GM21515 (cell line): ENCODE results near the gene MYO7A.

ENCODE experiments used
- ATAC-seq: cut with Tn5 transposase; IDR thresholded peaks from one replicate; pipeline ENCODE4 v1.9.1; 2021; ENCODE audit not compliant: unreplicated experiment

The MYO7A gene

DNA sequence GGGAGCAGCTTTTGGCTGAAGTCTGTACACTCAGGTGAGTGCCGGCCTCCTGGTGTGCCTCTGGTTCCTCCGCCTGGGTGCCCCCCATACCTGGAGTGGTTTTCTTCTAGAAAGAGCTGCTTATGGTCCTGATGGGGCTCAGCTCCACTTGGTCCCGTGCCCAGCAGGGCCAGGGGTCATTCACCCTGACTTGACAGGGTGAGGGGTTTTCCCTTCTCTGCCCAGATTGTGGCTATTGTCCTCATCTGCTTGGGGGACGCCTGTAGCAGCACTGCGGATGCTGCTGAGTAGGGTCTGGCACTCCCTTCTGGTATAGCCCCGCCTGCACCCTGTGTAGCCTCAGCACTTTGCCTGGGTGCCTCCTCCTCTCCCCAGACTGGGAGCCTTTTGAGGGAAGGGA, 17.2 kb upstream of the MYO7A start:
- no peak for ATAC-seq

DNA sequence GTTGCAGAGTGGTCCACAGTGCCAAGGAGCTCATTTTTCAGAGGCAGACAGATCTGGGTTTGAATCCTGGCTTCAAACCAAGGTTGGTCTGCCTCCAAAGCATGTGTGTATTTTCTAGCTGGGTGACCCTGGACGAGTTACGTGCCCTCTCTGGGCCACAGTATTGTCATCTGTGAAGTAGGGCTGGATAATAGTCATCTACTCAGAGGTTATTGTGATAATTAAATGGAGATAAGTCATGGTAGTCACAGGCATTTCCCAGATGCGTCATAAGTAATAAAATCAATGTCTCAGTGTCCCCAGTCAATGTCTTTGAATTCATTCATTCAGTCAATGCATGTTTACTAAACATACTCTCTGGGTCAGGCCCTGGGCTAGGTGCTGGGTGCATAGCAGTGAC, 16.8 kb upstream of the MYO7A start:
- ATAC-seq: no peak

DNA sequence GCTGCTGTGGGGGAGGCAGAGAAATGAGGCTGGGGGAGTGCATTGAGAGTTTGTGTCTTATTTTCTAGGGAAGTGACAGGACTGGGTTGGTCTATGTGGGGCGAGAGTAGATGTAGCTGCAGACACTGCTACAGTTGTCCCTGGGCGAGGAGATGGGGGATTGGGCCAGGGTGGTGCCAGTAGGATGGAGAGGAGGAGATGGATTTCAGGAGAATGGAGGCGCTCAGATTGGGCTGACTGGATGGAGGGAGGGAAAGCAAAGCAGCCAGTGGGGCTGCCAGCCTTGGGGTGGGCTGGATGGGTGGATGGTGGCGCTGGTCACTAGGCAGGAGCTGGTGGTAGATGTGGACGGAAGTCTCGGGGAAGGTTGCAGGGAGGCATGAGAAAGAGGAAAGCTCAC, 16.1 kb upstream of the MYO7A start:
- ATAC-seq: no peak

DNA sequence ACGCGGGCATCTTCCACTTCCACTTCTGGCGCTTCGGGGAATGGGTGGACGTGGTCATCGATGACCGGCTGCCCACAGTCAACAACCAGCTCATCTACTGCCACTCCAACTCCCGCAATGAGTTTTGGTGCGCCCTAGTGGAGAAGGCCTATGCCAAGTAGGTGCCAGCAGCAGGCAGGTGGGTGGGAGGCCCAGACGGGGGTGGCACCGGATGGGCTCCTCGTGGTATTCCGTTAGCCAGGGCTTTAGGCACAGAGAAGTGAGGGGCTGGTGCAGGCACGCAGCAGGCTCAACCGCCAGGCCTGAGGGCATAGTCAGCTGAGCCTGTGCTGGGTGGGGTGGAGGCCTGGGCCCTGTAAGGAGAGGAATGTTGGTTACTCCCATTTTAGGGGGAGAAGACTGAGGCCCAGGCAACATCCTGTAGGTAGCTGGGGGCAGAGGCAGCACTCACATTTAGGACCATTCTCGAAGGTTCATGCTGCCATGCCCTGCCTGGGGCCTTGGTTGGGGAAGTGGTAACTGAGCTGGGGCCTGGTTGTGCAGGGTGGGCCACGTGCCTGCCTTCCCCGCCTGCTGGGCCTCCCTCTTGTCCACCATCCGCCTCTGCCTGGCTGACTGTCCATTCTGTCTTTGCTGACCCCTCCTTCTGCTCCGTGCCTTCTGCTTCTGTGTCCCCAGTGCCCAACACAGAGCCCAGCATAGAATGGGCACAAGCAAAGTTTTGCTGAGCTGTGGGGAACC, 15.2 kb upstream of the MYO7A start:
- no peak for ATAC-seq

DNA sequence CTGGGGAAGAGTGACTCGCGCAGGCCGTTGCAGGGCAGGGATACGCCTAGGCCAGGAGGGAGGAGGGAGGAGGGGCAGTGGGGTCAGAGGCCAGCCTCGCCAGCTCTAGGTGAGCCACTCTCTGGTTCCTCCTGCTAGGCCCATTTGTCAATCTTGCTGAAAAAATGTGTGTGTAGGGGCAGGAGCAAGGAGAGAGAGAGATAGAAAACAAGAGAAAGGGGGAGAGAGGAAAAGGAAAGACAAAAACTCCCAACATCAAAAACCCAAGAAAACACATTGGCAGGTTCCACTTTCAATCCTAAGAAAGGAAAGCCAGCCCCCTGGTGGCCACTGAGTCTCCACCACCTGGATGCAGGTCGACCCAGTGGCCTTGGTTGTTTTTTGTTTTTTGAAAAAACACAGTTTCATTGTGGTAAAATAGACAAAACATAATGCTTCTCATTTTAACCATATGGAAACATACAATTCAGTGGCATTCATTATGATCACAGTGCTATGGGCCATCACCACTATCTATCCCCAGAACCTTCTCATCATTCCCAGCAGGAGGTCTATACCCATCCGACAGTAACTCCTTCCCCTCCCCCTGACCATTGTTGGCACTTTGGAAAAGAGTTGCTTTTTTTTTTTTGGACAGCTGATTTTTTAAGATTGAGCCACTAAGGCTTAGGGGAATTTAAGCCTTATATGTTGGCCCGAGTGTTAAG, 14.5 kb upstream of the MYO7A start:
- ATAC-seq: no peak

DNA sequence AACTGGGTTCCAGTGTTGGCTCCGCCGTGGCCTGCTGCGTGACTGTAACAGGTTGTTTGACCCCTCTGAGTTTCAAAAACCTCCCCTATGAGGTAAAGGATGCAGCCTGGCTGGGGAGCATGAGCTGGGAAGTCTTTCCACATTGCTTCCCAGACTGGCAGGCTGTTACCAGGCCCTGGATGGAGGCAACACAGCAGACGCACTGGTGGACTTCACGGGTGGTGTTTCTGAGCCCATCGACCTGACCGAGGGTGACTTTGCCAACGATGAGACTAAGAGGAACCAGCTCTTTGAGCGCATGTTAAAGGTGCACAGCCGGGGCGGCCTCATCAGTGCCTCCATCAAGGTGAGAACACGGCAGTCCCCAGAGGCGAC, 14.0 kb upstream of the MYO7A start:
- ATAC-seq: no peak

DNA sequence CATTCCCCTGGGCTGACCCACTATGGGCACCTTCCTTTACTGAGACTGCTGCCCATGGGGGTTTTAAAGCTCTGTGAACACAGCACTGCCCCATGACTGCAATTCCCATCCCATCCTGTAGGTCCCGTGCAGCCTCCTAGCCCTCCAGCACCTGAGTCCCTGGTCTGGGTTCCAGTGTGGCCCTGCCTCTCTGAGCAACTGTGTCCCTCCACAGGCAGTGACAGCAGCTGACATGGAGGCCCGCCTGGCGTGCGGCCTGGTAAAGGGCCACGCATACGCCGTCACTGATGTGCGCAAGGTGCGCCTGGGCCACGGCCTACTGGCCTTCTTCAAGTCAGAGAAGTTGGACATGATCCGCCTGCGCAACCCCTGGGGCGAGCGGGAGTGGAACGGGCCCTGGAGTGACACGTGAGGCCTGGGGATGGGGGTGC, 12.8 kb upstream of the MYO7A start:
- no peak for ATAC-seq

DNA sequence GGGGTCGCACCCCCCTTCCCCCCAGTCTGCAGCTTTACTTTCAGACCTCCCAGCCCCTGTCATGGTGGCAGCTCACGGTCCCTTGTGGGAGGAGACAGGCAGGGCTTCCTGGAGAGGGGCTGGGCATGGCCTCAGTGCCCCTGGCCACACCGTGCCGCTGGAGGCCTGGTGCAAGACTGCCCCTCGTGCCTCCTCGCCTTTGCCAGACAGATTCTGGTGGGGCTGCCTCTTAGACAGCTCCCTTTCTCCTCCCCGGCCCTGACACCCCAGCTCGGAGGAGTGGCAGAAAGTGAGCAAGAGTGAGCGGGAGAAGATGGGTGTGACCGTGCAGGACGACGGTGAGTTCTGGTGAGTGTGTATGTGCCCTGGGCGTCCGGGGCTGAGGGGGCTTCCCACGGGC, 12.1 kb upstream of the MYO7A start:
- no peak for ATAC-seq

DNA sequence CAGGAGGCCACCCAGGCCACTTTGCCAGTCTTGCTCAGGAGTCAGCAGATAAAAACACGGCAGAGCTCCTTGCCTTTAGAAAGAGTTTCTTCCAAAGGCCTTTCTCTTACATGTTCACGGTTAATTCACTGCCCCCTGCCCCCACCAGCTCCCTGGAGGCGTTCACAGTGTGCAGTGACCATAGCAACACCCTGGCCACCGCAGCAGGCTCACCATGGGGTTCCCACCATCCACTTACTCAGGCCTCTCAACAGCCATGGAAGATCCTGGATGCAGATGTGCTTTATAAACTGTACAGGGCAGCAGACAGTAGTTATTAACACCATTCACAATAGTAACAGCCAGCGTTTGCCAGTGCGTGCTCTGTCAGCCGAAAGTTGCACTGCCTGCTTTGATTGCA, 10.6 kb upstream of the MYO7A start:
- no peak for ATAC-seq

DNA sequence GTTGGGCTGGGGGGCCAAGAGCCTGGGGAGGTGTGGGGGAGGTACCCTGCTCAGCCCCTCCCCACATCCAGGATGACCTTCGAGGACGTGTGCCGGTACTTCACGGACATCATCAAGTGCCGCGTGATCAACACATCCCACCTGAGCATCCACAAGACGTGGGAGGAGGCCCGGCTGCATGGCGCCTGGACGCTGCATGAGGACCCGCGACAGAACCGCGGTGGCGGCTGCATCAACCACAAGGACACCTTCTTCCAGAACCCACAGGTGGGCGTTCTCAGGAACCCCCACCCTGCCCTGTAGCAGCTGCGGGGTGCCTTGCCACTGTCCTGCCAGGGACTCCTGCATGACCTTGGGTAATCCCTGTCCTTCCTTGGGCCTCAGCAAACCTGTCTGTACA, 10.0 kb upstream of the MYO7A start:
- no peak for ATAC-seq

DNA sequence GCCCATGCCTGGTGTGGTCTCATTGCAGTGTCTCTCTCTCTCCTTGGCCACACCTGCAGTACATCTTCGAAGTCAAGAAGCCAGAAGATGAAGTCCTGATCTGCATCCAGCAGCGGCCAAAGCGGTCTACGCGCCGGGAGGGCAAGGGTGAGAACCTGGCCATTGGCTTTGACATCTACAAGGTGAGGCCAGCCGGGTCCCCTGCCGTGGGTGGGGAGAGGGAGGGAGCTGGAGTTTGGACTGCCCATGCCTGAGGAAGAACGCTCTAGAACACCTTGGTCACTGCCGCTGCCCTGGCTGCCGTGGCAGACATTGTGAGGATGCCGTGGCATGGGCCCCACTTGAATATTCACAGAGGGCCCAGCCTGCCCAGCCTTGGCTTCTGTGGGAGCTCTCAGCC, 9.1 kb upstream of the MYO7A start:
- no peak for ATAC-seq

DNA sequence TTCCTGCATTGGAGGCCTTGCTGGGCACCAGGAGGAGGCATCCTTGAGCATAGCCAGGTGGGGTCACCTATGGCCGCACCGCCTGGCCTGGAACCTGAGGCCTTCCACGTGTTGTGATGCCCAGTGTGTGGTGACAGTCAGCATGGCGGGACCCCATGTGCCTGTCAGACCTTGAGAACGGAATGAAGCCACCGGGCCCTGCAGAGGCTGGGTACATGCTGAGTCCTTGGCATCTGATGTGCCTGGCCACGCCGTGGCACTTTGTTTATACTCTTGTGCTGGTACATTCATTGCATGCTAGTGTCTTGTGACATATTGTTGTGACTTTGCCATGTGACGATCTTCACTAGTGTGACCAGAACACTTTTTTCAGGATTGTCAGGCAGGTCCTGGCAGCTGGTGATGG, 8.5 kb upstream of the MYO7A start:
- ATAC-seq: no peak

DNA sequence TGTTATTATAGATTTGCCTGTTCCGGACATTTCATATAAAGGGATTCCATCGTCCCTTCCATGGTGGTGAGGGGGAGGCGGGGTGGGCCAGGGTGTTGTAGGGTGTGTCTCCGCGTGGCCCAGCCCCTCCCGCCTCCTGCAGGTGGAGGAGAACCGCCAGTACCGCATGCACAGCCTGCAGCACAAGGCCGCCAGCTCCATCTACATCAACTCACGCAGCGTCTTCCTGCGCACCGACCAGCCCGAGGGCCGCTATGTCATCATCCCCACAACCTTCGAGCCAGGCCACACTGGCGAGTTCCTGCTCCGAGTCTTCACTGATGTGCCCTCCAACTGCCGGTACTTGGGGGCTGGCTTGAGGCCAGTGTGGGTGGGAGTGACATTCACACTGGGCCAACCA, 7.5 kb upstream of the MYO7A start:
- ATAC-seq: no peak

DNA sequence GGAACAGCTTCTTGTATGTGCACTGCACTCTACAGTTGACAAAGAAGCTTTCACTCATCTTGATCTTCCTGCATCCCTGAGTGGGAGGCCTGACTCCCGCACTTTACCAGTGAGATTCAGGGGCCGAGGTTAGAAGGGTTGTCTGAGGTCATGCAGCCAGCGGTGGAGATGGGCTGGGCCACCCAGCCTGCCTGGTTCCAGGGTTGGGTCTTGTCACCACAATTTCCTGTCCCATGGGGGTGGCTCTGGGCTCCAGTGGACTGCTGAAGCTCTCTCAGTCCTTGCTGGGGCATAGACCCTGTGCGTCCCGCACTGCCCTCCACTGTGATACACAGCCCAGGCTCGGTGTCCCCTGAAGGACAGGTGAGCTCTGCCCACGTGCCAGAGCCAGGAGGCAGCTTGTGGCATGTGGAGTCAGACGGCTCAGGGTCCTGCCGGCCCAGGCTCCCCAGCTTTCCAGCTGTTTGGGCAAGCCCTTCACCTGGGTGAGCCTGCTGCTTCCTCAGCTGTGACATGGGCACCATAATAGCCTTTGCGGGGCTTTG, 6.9 kb upstream of the MYO7A start:
- ATAC-seq: no peak

DNA sequence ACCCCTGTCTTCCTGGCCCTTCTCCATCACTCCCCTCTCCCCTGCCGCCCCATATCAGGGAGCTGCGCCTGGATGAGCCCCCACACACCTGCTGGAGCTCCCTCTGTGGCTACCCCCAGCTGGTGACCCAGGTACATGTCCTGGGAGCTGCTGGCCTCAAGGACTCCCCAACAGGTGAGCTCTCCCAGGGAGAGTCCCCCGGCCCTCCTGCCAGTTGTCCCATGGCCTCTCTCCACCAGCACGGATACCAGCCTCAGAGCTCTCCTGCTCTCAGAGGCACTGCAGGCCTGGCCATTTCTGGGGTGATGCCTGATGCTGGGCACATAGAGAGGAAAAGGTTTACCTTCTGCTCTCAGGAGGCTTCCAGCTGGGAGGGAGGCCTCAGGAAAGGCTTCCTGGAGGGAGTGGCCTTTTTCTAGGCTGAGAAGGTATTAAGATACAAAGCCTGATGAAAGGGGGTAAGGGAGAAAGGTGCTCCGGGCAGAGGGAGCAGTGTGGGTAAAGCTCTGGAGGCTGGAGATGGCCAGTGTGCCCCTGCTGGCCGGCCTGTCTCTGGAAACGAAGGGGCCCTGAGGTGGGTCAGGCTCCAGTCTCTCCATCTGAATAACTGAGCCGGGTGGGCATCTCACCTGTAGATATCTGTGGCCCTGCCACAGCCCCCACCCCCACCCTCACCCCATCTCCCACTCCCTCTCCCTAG, 6.0 kb upstream of the MYO7A start:
- ATAC-seq: no peak

DNA sequence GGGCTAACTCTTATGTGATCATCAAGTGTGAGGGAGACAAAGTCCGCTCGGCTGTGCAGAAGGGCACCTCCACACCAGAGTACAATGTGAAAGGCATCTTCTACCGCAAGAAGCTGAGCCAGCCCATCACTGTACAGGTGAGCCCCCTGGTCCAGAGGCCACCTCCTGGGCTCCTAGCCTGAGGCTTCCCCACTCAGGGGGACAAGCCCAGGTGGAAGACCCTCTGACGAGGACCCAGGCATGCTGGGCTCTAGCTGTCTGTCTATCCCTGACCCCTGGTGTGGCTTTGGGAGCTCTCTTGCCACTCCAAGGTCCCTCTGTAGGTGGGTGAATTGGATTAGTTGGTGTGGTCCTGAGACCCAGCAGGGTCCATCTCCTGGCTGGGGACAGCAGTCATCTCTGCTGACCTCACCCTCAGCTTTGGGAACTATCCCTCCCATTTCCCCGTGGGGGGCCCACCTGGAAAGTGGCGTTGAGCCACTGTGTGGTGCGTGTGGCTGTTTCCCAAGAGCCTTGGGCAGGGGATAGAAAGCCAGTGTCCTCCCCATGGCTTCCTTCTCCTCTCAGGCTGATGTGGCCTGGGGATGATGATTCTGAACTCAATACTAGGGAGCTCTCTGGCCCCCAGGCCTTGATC, 5.4 kb upstream of the MYO7A start:
- no peak for ATAC-seq

DNA sequence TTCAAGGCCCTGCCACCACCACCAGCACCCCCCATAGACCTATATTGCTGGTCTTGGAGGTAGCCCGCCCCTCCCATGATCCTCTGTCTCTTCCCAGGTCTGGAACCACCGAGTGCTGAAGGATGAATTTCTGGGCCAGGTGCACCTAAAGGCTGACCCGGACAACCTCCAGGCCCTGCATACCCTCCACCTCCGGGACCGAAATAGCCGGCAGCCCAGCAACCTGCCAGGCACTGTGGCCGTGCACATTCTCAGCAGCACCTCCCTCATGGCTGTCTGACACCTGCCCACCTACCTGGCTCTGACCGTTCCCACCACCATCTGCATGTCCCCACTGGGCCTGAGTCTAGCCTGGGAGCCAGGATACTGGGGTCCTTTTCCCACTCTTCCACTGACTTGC, 4.5 kb upstream of the MYO7A start:
- ATAC-seq: no peak

DNA sequence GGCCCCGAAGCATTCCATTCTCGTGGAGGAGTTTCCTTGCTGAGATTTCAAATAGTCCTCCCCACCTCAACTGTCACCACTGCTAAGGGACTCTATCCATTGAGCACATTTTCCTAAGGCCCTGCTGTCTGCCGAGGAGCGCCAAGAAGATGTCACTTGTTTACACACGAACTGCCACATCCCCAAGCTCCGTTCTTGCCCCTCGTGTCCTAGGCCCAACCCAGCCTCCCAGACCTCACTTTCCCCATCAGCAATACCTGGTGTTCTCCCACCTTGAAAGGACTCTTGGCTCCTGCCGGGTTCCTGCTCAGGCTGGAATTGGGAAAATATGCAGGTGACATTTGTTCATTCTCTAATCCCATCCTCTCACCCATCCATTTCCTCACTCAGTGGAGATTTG, 4.0 kb upstream of the MYO7A start:
- ATAC-seq: no peak

DNA sequence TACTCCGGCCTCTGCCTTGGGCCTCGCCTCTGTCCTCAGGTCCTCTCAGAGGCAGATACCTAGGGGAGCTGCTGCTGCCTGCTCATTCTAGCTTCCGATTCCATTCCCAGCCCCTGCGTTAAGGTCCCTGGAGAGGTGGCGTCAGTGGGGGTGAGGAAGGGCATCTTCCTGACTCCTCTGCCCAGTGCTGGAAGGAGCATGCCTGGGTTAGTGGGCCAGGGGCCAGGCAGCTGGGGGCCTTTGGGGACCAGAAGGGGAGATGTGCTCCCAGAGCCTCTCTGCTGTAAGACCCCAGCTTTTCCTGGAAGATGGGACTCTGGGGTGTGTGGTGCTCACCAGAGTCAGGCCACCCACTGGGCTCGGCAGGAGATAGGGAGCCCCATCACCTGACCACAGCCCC, 3.6 kb upstream of the MYO7A start:
- no peak for ATAC-seq

DNA sequence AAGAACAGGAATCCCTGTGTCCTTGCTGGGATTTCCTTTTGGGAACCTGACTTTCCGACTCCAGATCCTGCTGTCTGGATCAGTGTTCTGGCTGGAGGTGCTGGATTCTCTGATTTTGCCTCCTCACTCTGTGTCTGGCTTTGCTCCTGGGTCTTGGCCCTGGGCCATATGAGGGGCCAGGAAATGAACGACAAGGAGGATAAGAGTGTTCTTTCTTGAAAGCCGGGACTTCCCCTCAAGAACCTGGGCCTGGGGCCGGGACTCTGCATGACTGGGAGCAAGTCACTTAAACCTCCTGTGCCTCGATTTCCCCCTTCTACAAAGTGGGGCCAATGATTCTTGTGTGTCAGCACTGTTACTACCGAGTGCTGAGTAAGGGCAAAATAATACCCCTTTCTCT, 2.9 kb upstream of the MYO7A start:
- ATAC-seq: no peak

DNA sequence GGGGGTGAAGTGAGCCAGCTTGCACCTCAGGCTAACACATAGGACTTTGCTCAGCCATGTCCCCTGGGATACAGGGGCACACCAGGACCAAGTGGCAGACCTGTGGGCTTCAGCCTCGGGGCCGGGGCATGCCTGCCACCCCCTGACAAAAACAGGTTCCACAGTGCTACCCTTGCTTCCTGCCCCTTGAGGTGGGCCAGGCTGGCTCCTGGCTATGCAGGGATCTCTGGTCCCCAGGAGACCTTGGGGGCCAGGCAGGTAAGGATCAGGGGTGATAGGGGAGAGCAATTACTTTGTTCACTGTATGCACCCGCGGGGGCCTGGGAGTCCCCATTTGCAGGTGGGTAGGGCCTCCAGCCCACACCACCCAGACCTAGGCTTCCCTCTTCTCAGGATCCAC, 2.4 kb upstream of the MYO7A start:
- no peak for ATAC-seq
